HUES6 (cell line): Measurements from ENCODE around the gene KIF20B.
"Not testable (repeated sequence)": the region's sequence is repeated elsewhere in the genome, so short reads cannot be mapped to it uniquely, and the experiment has no call there.

Experiments
- H3K27ac ChIP-seq: 2 replicates; pipeline ENCODE4 v1.7.0; 2013; ENCODE audit warnings: low read depth, mild to moderate bottlenecking, low read length, inconsistent platforms
- H3K27me3 ChIP-seq: 2 replicates; pipeline ENCODE4 v1.6.1; 2013; ENCODE audit warnings: low read length; ENCODE audit not compliant: control insufficient read depth, insufficient read depth
- H3K36me3 ChIP-seq: 2 replicates; pipeline ENCODE4 v1.6.1; 2013; ENCODE audit warnings: low read length; ENCODE audit not compliant: control insufficient read depth, insufficient read depth
- H3K4me1 ChIP-seq: 2 replicates; pipeline ENCODE4 v1.6.1; 2013; ENCODE audit warnings: low read length; ENCODE audit not compliant: control insufficient read depth, insufficient read depth
- H3K4me3 ChIP-seq: 2 replicates; pipeline ENCODE4 v1.5.1; 2013; ENCODE audit warnings: low read depth, low read length
- H3K9ac ChIP-seq: one replicate; pipeline ENCODE4 v1.6.1; 2013; ENCODE audit warnings: mild to moderate bottlenecking, low read length
- H3K9me3 ChIP-seq: 2 replicates; pipeline ENCODE4 v1.6.1; 2013; ENCODE audit warnings: low read depth, low read length; ENCODE audit not compliant: control insufficient read depth, insufficient read depth

KIF20B gene

GRCh38 chr10:89809766-89810165 lies 108.4 kb downstream of the KIF20B start:
- H3K27ac ChIP-seq, result no peak overlapping the region
- H3K9ac ChIP-seq, result no peak overlapping the region
- H3K27me3 ChIP-seq, result no peaks in the 10 kb centered on the region
- no peak overlapping the region for H3K4me3 ChIP-seq
- no peaks in the 10 kb centered on the region for H3K9me3 ChIP-seq
- no peaks in the 10 kb centered on the region for H3K36me3 ChIP-seq
- H3K4me1 ChIP-seq, result no peaks in the 10 kb centered on the region

- Histone ChIP-seq H3K4me3 (no peak overlapping the region), H3K9me3 (no peaks in the 10 kb centered on the region), H3K9ac (no peak overlapping the region), H3K27ac (no peak overlapping the region), H3K36me3 (no peaks in the 10 kb centered on the region), H3K4me1 (no peaks in the 10 kb centered on the region), H3K27me3 (no peaks in the 10 kb centered on the region)
Measured at GRCh38 chr10:89810908-89811525, 109.6 kb downstream of the KIF20B start.

- Histone ChIP-seq H3K4me3 (no peak overlapping the region), H3K9ac (no peak overlapping the region), H3K36me3 (no peaks in the 10 kb centered on the region), H3K9me3 (peaks cover 17% of the 10 kb centered on the region), H3K27me3 (no peaks in the 10 kb centered on the region), H3K4me1 (no peaks in the 10 kb centered on the region), H3K27ac (no peak overlapping the region; the same call in 1 of the 2 replicates)
Measured at GRCh38 chr10:89813546-89813945, 112.2 kb downstream of the KIF20B start.

- Histone ChIP-seq H3K9ac (no peak overlapping the region), H3K4me3 (no peak overlapping the region), H3K9me3 (peaks cover 25% of the 10 kb centered on the region), H3K36me3 (no peaks in the 10 kb centered on the region), H3K27me3 (no peaks in the 10 kb centered on the region), H3K4me1 (no peaks in the 10 kb centered on the region), H3K27ac (no peak overlapping the region; the same call in 1 of the 2 replicates)
Measured at GRCh38 chr10:89814278-89814677, 112.9 kb downstream of the KIF20B start.

DNA sequence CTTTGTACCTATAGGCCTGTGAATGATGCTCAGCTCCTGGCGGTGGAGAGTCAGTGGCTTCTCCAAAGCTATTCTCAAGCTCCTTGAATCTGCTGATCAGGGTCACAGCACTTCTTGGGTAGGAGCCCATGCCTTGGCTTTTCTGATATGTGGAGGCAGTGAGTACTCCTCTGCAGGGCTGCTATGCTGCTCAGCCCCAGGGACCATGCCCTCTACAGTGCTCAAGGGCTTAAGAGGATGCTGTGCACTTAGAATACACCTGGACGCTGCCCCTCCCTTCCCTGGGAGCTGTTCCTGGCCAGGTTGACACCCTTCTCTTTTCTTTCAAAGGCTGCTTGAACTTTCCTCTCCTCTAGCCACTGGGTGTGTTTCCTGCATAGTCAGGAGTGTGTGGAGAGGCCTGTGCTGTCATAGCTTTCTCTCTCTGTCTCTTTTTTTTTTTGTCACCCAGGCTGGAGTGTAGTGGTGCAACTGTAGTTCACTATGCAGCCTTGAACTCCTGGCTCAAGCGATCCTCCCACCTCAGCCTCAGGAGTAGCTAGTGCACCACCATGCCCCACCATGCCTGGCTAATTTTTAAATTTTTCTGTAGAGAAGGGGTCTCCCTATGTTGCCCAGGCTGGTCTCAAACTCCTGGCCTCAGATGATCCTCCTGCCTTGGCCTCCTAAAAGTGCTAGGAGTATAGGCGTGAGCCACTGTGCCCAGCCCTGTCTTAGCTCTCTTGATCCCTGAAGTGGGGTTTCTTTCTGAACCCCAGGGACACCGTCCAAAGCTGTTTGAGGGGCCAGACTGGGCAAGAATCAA lies 113.9 kb downstream of the KIF20B start:
- Histone ChIP-seq H3K4me3 (no peak overlapping the region), H3K9me3 (peaks cover 32% of the 10 kb centered on the region), H3K4me1 (no peaks in the 10 kb centered on the region)

DNA sequence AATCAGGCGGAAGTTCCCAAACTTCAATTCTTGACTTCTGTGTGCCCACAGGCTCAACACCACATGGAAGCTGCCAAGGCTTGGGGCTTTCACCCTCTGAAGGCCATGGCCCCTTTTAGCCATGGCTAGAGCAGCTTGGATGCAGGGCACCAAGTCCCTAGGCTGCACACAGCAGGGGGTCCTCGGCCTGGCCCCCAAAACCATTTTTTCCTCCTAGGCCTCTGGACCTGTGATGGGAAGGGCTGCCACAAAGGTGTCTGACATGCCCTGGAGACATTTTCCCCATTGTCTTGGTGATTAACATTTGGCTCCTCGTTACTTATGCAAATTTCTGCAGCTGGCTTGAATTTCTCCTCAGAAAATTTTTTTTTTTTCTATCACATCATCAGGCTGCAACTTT lies 117.6 kb downstream of the KIF20B start:
- not testable (repeated sequence) for H3K27me3 ChIP-seq, H3K27ac ChIP-seq, H3K9ac ChIP-seq, H3K4me1 ChIP-seq, H3K4me3 ChIP-seq, H3K36me3 ChIP-seq
- H3K9me3 ChIP-seq, result peaks cover 34% of the 10 kb centered on the region

More for the DNA sequence above, 113.9 kb downstream of the KIF20B start:
- no peak overlapping the region for H3K27ac ChIP-seq
- H3K36me3 ChIP-seq, result no peaks in the 10 kb centered on the region
- no peak overlapping the region for H3K9ac ChIP-seq
- no peaks in the 10 kb centered on the region for H3K27me3 ChIP-seq
